ENCODE measurements around the gene EEPD1. TPM values are rescaled to one million over a fixed set of nuclear protein-coding genes. Genes with fewer than 3 reads are reported as not detected.

Gene EEPD1
- total and polyA plus RNA-seq, 8 donors = 7.1 to 60.5 (median 10.0) TPM

- no peaks in the 10 kb centered on the region for H3K9me3 ChIP-seq
- WGBS, 2 donors = 80% methylated on average over 7 of the region's 7 CpGs
- H3K4me1 ChIP-seq = peaks cover 0 to 23% (median 3%) of the 10 kb centered on the region in 3 donors
- H3K27ac ChIP-seq = peak overlapping the region in 2 of 4 donors; percentile 24 to 40
- intact Hi-C loops (cut with DNase I) = no loop called here
- DNase-seq (peak in 1 of 6 donors; percentile 30), FAIRE-seq (no peak), ATAC-seq (peak in 3 of 4 donors; percentile 26 to 60 (median 49))
- H3K4me3 ChIP-seq = no peak overlapping the region
- no peaks in the 10 kb centered on the region for H3K36me3 ChIP-seq
- H3K27me3 ChIP-seq = no peaks in the 10 kb centered on the region
- TF ChIP-seq CTCF (IDR thresholded peaks at IDR 0.05) = no peak
Measured at GRCh38 chr7:36264123-36264801, 111.2 kb downstream of the EEPD1 start.

- FAIRE-seq (no peak), DNase-seq (no peak), ATAC-seq (peak in 1 of 4 donors; percentile 16)
- H3K36me3 ChIP-seq = no peaks in the 10 kb centered on the region
- no peak for TF ChIP-seq CTCF (IDR thresholded peaks at IDR 0.05)
- peaks cover 0 to 23% (median 3%) of the 10 kb centered on the region in 3 donors for H3K4me1 ChIP-seq
- H3K9me3 ChIP-seq = no peaks in the 10 kb centered on the region
- 83 to 89% methylated on average over 6 of the region's 6 CpGs for WGBS, 2 donors
- intact Hi-C loops (cut with DNase I) = no loop called here
- no peak overlapping the region for H3K4me3 ChIP-seq
- H3K27ac ChIP-seq = peak overlapping the region in 2 of 4 donors; percentile 48
- H3K27me3 ChIP-seq = no peaks in the 10 kb centered on the region
Measured at GRCh38 chr7:36264913-36265516, 112.0 kb downstream of the EEPD1 start.

- H3K27ac ChIP-seq = peak overlapping the region in 2 of 4 donors; percentile 48
Measured at GRCh38 chr7:36265680-36266079, 112.6 kb downstream of the EEPD1 start.

GRCh38 chr7:36266190-36266589 is 113.1 kb downstream of the EEPD1 start:
- no peak for TF ChIP-seq CTCF (IDR thresholded peaks at IDR 0.05)
- Histone ChIP-seq H3K36me3 (no peaks in the 10 kb centered on the region), H3K27ac (peak overlapping the region in 1 of 4 donors; percentile 48), H3K27me3 (no peaks in the 10 kb centered on the region), H3K9me3 (no peaks in the 10 kb centered on the region), H3K4me3 (no peak overlapping the region), H3K4me1 (peaks cover 0 to 23% (median 3%) of the 10 kb centered on the region in 3 donors)
- ATAC-seq (peak in 1 of 4 donors; percentile 21), FAIRE-seq (no peak), DNase-seq (no peak)
- intact Hi-C loops (cut with DNase I) = no loop called here
- WGBS, 2 donors = 84 to 86% methylated on average over 5 of the region's 5 CpGs

More at GRCh38 chr7:36265680-36266079, 112.6 kb downstream of the EEPD1 start:
- intact Hi-C loops (cut with DNase I) = no loop called here
- WGBS, 2 donors = 90 to 92% methylated on average over 3 of the region's 3 CpGs
- FAIRE-seq = no peak
- H3K27me3 ChIP-seq = no peaks in the 10 kb centered on the region
- H3K4me3 ChIP-seq = no peak overlapping the region
- DNase-seq = peak in 1 of 6 donors; percentile 14
- no peaks in the 10 kb centered on the region for H3K9me3 ChIP-seq
- peak in 3 of 4 donors; percentile 28 to 33 (median 30) for ATAC-seq
- H3K4me1 ChIP-seq = peaks cover 0 to 23% (median 3%) of the 10 kb centered on the region in 3 donors
- no peak for TF ChIP-seq CTCF (IDR thresholded peaks at IDR 0.05)
- no peaks in the 10 kb centered on the region for H3K36me3 ChIP-seq

GRCh38 chr7:36266683-36267082 is 113.6 kb downstream of the EEPD1 start:
- ATAC-seq = peak in 2 of 4 donors; percentile 26 to 37
- 89 to 93% methylated on average over 3 of the region's 3 CpGs for WGBS, 2 donors
- no peaks in the 10 kb centered on the region for H3K36me3 ChIP-seq
- H3K27ac ChIP-seq = no peak overlapping the region
- H3K4me3 ChIP-seq = no peak overlapping the region
- FAIRE-seq = no peak
- H3K4me1 ChIP-seq = peaks cover 0 to 20% (median 2%) of the 10 kb centered on the region in 3 donors
- intact Hi-C loops (cut with DNase I) = no loop called here
- DNase-seq = no peak
- H3K27me3 ChIP-seq = no peaks in the 10 kb centered on the region
- no peaks in the 10 kb centered on the region for H3K9me3 ChIP-seq
- TF ChIP-seq CTCF (IDR thresholded peaks at IDR 0.05) = no peak
